ENCODE results near the gene PTPN1. TPM values are rescaled to one million over a fixed set of nuclear protein-coding genes. Genes with fewer than 3 reads are reported as not detected.

The PTPN1 gene
- total and polyA plus RNA-seq, 2 of the 13 experiments (the other 11 are each of a cell fraction or from before 2014, with no cell fraction given), result 17.7 to 37.2 TPM

DNA sequence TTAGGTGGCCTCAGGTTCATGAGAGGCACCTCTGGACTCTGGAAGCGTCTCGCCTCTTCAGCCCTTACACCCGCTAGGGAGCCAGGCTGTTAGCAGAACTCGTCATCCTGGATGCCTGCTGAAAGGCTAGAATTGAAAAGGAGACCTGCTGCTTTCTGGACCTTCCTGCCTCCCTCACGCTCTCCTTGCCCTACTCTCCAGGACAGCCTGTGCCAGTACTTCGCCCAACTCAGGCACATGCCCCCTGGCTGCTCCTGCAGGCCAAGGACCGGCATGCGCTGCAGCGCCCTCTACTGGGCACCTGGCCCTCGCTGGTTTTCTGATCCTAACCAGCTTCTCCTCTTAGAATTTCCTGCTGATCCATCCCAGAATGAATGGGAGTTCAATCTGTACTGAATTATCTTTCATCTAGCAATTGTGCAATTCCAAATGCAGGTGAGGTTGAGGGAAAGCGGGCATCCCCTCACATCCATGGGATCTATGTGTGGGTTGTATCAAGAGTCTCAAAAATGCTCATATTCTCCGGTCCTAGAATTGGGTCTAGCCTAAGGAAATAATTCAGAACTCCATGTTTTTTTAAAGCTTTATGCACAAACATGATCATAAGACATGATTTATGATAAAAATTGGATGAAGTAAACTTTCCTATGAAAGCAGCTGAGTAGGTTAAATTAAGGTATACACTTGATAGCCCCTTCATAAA, 78.0 kb downstream of the PTPN1 start (continued):
- TF ChIP-seq, protein P1, sequence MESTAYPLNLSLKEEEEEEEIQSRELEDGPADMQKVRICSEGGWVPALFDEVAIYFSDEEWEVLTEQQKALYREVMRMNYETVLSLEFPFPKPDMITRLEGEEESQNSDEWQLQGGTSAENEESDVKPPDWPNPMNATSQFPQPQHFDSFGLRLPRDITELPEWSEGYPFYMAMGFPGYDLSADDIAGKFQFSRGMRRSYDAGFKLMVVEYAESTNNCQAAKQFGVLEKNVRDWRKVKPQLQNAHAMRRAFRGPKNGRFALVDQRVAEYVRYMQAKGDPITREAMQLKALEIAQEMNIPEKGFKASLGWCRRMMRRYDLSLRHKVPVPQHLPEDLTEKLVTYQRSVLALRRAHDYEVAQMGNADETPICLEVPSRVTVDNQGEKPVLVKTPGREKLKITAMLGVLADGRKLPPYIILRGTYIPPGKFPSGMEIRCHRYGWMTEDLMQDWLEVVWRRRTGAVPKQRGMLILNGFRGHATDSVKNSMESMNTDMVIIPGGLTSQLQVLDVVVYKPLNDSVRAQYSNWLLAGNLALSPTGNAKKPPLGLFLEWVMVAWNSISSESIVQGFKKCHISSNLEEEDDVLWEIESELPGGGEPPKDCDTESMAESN (CRISPR knock-in tag; conservative IDR thresholded peaks at IDR 0.05), result no peak
- TF ChIP-seq MED8 (CRISPR knock-in tag; IDR thresholded peaks at IDR 0.05; ENCODE audit: insufficient replicate concordance) (no peak), NCOA2 (CRISPR knock-in tag; IDR thresholded peaks at IDR 0.05) (no peak), MTF2 (CRISPR knock-in tag; IDR thresholded peaks at IDR 0.05; ENCODE audit: borderline replicate concordance) (no peak), HCFC1 (IDR thresholded peaks at IDR 0.05; ENCODE audit: low read depth, low read length) (no peak), ZNF562 (CRISPR knock-in tag; IDR thresholded peaks at IDR 0.05; ENCODE audit: borderline replicate concordance) (no peak), ZNF720 (CRISPR knock-in tag; IDR thresholded peaks at IDR 0.05) (no peak), CENPT (CRISPR knock-in tag; IDR thresholded peaks at IDR 0.05; ENCODE audit: low read depth) (no peak), THYN1 (CRISPR knock-in tag; IDR thresholded peaks at IDR 0.05; ENCODE audit: borderline replicate concordance, low read depth) (no peak), MEIS1 (CRISPR knock-in tag; IDR thresholded peaks at IDR 0.05; ENCODE audit: borderline replicate concordance) (no peak), ONECUT2 (CRISPR knock-in tag; IDR thresholded peaks at IDR 0.05) (no peak), ADNP (CRISPR knock-in tag; IDR thresholded peaks at IDR 0.05) (no peak), AGO1 (IDR thresholded peaks at IDR 0.05; ENCODE audit: low read depth, low read length, poor library complexity, severe bottlenecking) (no peak), POGZ (CRISPR knock-in tag; IDR thresholded peaks at IDR 0.05) (0 out of 2 replicates have a peak, but pooled peaks have one; percentile 21), ZNF788 (CRISPR knock-in tag; IDR thresholded peaks at IDR 0.05; ENCODE audit: borderline replicate concordance) (no peak; the same call in 1 of the 2 replicates), ZFP36 (IDR thresholded peaks at IDR 0.05; ENCODE audit: borderline replicate concordance, low read depth, low read length, partially characterized antibody) (no peak)
- TF ChIP-seq, protein P2, sequence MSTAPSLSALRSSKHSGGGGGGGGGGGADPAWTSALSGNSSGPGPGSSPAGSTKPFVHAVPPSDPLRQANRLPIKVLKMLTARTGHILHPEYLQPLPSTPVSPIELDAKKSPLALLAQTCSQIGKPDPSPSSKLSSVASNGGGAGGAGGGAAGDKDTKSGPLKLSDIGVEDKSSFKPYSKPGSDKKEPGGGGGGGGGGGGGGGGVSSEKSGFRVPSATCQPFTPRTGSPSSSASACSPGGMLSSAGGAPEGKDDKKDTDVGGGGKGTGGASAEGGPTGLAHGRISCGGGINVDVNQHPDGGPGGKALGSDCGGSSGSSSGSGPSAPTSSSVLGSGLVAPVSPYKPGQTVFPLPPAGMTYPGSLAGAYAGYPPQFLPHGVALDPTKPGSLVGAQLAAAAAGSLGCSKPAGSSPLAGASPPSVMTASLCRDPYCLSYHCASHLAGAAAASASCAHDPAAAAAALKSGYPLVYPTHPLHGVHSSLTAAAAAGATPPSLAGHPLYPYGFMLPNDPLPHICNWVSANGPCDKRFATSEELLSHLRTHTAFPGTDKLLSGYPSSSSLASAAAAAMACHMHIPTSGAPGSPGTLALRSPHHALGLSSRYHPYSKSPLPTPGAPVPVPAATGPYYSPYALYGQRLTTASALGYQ (CRISPR knock-in tag; IDR thresholded peaks at IDR 0.05), result no peak
- TF ChIP-seq, protein P3, sequence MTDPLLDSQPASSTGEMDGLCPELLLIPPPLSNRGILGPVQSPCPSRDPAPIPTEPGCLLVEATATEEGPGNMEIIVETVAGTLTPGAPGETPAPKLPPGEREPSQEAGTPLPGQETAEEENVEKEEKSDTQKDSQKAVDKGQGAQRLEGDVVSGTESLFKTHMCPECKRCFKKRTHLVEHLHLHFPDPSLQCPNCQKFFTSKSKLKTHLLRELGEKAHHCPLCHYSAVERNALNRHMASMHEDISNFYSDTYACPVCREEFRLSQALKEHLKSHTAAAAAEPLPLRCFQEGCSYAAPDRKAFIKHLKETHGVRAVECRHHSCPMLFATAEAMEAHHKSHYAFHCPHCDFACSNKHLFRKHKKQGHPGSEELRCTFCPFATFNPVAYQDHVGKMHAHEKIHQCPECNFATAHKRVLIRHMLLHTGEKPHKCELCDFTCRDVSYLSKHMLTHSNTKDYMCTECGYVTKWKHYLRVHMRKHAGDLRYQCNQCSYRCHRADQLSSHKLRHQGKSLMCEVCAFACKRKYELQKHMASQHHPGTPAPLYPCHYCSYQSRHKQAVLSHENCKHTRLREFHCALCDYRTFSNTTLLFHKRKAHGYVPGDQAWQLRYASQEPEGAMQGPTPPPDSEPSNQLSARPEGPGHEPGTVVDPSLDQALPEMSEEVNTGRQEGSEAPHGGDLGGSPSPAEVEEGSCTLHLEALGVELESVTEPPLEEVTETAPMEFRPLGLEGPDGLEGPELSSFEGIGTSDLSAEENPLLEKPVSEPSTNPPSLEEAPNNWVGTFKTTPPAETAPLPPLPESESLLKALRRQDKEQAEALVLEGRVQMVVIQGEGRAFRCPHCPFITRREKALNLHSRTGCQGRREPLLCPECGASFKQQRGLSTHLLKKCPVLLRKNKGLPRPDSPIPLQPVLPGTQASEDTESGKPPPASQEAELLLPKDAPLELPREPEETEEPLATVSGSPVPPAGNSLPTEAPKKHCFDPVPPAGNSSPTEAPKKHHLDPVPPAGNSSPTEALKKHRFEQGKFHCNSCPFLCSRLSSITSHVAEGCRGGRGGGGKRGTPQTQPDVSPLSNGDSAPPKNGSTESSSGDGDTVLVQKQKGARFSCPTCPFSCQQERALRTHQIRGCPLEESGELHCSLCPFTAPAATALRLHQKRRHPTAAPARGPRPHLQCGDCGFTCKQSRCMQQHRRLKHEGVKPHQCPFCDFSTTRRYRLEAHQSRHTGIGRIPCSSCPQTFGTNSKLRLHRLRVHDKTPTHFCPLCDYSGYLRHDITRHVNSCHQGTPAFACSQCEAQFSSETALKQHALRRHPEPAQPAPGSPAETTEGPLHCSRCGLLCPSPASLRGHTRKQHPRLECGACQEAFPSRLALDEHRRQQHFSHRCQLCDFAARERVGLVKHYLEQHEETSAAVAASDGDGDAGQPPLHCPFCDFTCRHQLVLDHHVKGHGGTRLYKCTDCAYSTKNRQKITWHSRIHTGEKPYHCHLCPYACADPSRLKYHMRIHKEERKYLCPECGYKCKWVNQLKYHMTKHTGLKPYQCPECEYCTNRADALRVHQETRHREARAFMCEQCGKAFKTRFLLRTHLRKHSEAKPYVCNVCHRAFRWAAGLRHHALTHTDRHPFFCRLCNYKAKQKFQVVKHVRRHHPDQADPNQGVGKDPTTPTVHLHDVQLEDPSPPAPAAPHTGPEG (CRISPR knock-in tag; IDR thresholded peaks at IDR 0.05), result no peak
- TF ChIP-seq, protein P4, sequence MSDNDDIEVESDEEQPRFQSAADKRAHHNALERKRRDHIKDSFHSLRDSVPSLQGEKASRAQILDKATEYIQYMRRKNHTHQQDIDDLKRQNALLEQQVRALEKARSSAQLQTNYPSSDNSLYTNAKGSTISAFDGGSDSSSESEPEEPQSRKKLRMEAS (IDR thresholded peaks at IDR 0.05), result peak; percentile 90
- TF ChIP-seq, protein P5, sequence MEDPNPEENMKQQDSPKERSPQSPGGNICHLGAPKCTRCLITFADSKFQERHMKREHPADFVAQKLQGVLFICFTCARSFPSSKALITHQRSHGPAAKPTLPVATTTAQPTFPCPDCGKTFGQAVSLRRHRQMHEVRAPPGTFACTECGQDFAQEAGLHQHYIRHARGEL (CRISPR knock-in tag; IDR thresholded peaks at IDR 0.05), result no peak
